PC-3 (cell line): ENCODE results near the gene LGALSL. TPM values are rescaled to one million over a fixed set of nuclear protein-coding genes. Genes with fewer than 3 reads are reported as not detected.

Experiments used
- ATAC-seq: fragments of 200-7000 bp; cut with Tn5 transposase; 2 replicates; pipeline ENCODE4 v1.9.1; 2020; ENCODE audit warnings: mild to moderate bottlenecking, moderate library complexity
- Bru-seq: library from RNA; stranded (reverse); fragments of 400-500 nt; gene quantifications from one replicate; lab custom pipeline; 2021; lab: Mats Ljungman, UMichigan
- BruChase-seq, 2 experiments: library from RNA; stranded (reverse); fragments of 400-500 nt; gene quantifications; one replicate each; lab custom pipeline; 2021; lab: Mats Ljungman, UMichigan
- BruUV-seq: library from RNA; stranded (reverse); fragments of 400-500 nt; replicated peaks from 2 replicates; lab custom pipeline; 2021; lab: Mats Ljungman, UMichigan
- CTCF ChIA-PET: fragments of 300-600 bp; sonication (Branson Sonifier 250); formaldehyde crosslinking; loops from one replicate; lab custom pipeline; 2022; ENCODE audit warnings: antibody characterized with exemption; lab: Charles Lee
- POLR2A ChIA-PET: fragments of 300-600 bp; sonication (Branson Sonifier 250); formaldehyde crosslinking; loops from one replicate; lab custom pipeline; 2022; ENCODE audit warnings: antibody characterized with exemption; ENCODE audit not compliant: unreplicated experiment; lab: Charles Lee
- DNase-seq: peaks from one replicate; pipeline ENCODE4 v3.0.0-alpha.2; 2015
- H2AFZ ChIP-seq: fragments of 300-600 bp; sonication (generic); 2 replicates; pipeline ENCODE4 v1.6.0; 2016; ENCODE audit warnings: antibody characterized with exemption, low read length
- H3F3A ChIP-seq: fragments of 300-600 bp; sonication (generic); one replicate; pipeline ENCODE4 v1.6.0; 2017; ENCODE audit warnings: antibody characterized with exemption, low read length, control low read depth, mild to moderate bottlenecking; ENCODE audit not compliant: unreplicated experiment
- H3K27ac ChIP-seq: fragments of 300-600 bp; sonication (generic); 2 replicates; pipeline ENCODE4 v1.5.1; 2016; ENCODE audit warnings: mild to moderate bottlenecking, low read length
- H3K27me3 ChIP-seq: fragments of 300-600 bp; sonication (generic); 2 replicates; pipeline ENCODE4 v1.6.1; 2016; ENCODE audit warnings: low read length, mixed read lengths
- H3K36me3 ChIP-seq: fragments of 300-600 bp; sonication (generic); 2 replicates; pipeline ENCODE4 v1.6.1; 2016; ENCODE audit warnings: low read depth, mixed run types, low read length, mixed read lengths
- H3K4me1 ChIP-seq: fragments of 300-600 bp; sonication (generic); 2 replicates; pipeline ENCODE4 v1.5.1; 2016; ENCODE audit warnings: low read length; ENCODE audit not compliant: insufficient read depth
- H3K4me2 ChIP-seq: fragments of 300-600 bp; sonication (generic); 2 replicates; pipeline ENCODE4 v1.6.0; 2016; ENCODE audit warnings: low read length
- H3K4me3 ChIP-seq: fragments of 300-600 bp; sonication (generic); 2 replicates; pipeline ENCODE4 v1.5.1; 2016; ENCODE audit warnings: mild to moderate bottlenecking, low read length, mixed read lengths
- H3K79me2 ChIP-seq: fragments of 300-600 bp; sonication (generic); 2 replicates; pipeline ENCODE4 v1.6.1; 2017; ENCODE audit warnings: low read length, mixed read lengths
- H3K9ac ChIP-seq: fragments of 300-600 bp; sonication (generic); 2 replicates; pipeline ENCODE4 v1.6.0; 2016; ENCODE audit warnings: mild to moderate bottlenecking, low read length
- H3K9me2 ChIP-seq: fragments of 300-600 bp; sonication (generic); replicated peaks from 2 replicates; pipeline ENCODE4 v1.6.1; 2016; ENCODE audit warnings: mixed run types, low read length, mixed read lengths
- H3K9me3 ChIP-seq: fragments of 300-600 bp; sonication (generic); 2 replicates; pipeline ENCODE4 v1.6.1; 2016; ENCODE audit warnings: low read length, mixed read lengths
- H4K20me1 ChIP-seq: fragments of 300-600 bp; sonication (generic); 2 replicates; pipeline ENCODE4 v1.6.1; 2016; ENCODE audit warnings: low read length, mixed read lengths
- CTCF ChIP-seq: fragments of 300-600 bp; sonication (generic); conservative IDR thresholded peaks from 2 replicates; pipeline ENCODE4 v1.5.1; 2017; ENCODE audit warnings: antibody characterized with exemption, low read depth, mild to moderate bottlenecking, low read length
- EZH2 ChIP-seq: fragments of 300-600 bp; sonication (generic); IDR thresholded peaks from one replicate; pipeline ENCODE4 v1.6.1; 2017; ENCODE audit warnings: antibody characterized with exemption, mild to moderate bottlenecking, low read length; ENCODE audit not compliant: unreplicated experiment
- EZH2phosphoT487 ChIP-seq: fragments of 300-600 bp; sonication (generic); IDR thresholded peaks from 2 replicates; pipeline ENCODE4 v1.6.1; 2018; ENCODE audit warnings: mild to moderate bottlenecking, antibody characterized with exemption, low read length, borderline replicate concordance
- intact Hi-C: fragments of 100-400 bp; cut with micrococcal nuclease; formaldehyde crosslinking; loops from 2 replicates; pipeline ENCODE4 v1.9.0; 2023
- long read RNA-seq: library from polyadenylated mRNA; unstranded; transcript quantifications from one replicate; pipeline ENCODE4 v2.0.0, GENCODE V29; 2021; ENCODE audit not compliant: unreplicated experiment
- total RNA-seq: library from RNA; depleted of rRNA; stranded (reverse); fragments of >200 nt; gene quantifications from 2 replicates; pipeline ENCODE4 v1.2.3, GENCODE V29; 2014; rRNA removed

The LGALSL gene
- total RNA-seq (12.1 and 16.0 TPM in 2 replicates), Bru-seq, nascent RNA (percentile 75 among the genes with signal in this experiment), BruChase-seq, experiment 1, labeled RNA remaining after a 6-hour chase (percentile 95 among the genes with signal in this experiment), BruChase-seq, experiment 2, labeled RNA remaining after a 2-hour chase (percentile 92 among the genes with signal in this experiment)
- long read RNA-seq, transcript LGALSL-201 (5 exons, 3,926 nt): major isoform, 53 of 61 reads
- long read RNA-seq, partial matches to known transcripts: 6 of 61 reads
- long read RNA-seq, other reads (novel, unspliced or antisense): 2 of 61 reads

GRCh38 chr2:64453770-64454385 is at the start of gene LGALSL:
TSS of gene LGALSL (plus strand) at chr2:64454162. CDS start at chr2:64454546, 384 bp downstream.
- Histone ChIP-seq H3K4me3 (peak within 1 kb of the TSS; percentile 75), H3K27me3 (no peaks in the 10 kb centered on the region), H3K27ac (peak within 1 kb of the TSS; percentile 15), H3K4me2 (peak within 1 kb of the TSS; percentile 94), H3K9me2 (no peaks in the 10 kb centered on the region), H3K4me1 (peaks cover 26% of the 10 kb centered on the region), H3K79me2 (peaks cover 15% of the 10 kb centered on the region), H3K9ac (peak within 1 kb of the TSS; percentile 71), H3K9me3 (no peaks in the 10 kb centered on the region), H3F3A (no peaks in the 10 kb centered on the region), H4K20me1 (no peaks in the 10 kb centered on the region), H3K36me3 (peaks cover 12% of the 10 kb centered on the region; the same call in 1 of the 2 replicates), H2AFZ (peak within 1 kb of the TSS; percentile 78)
- intact Hi-C loops: loop anchor here (2.0 to 10.0 kb wide), 2 partner anchors 27 to 119 kb away; no protein-coding TSS in a partner anchor
- ChIA-PET POLR2A (interaction anchor here (0.6 kb wide), 1 partner anchor 67 kb away, joined by 14 read pairs; no protein-coding TSS in a partner anchor), CTCF (interaction anchor here (1.0 kb wide), 1 partner anchor 133 kb away, joined by 3 read pairs; no protein-coding TSS in a partner anchor)
- TF ChIP-seq EZH2 (no peak), EZH2phosphoT487 (no peak), CTCF (no peak)
- DNase-seq: peak; percentile 67
- BruUV-seq: no TSS peak
- ATAC-seq: peak; percentile 79

- Histone ChIP-seq H3K9ac (peak overlapping the region; percentile 34), H3K36me3 (no peaks in the 10 kb centered on the region), H3K4me3 (no peak overlapping the region), H2AFZ (peak overlapping the region; percentile 53), H3K4me1 (peaks cover 59% of the 10 kb centered on the region), H3K79me2 (no peaks in the 10 kb centered on the region), H3K9me2 (no peaks in the 10 kb centered on the region), H3K4me2 (peak overlapping the region; percentile 65), H4K20me1 (no peaks in the 10 kb centered on the region), H3K27ac (peak overlapping the region; percentile 75), H3K27me3 (no peaks in the 10 kb centered on the region), H3K9me3 (no peaks in the 10 kb centered on the region), H3F3A (no peaks in the 10 kb centered on the region)
- intact Hi-C loops: no loop called here
- ATAC-seq (no peak), DNase-seq (peak; percentile 7)
- TF ChIP-seq EZH2: no peak
- no peak for TF ChIP-seq CTCF
- no peak for TF ChIP-seq EZH2phosphoT487
- BruUV-seq: no TSS peak
- ChIA-PET POLR2A (no interaction called here), CTCF (no interaction called here)
Measured at GRCh38 chr2:64404743-64405142, 49.2 kb upstream of the LGALSL start.
